RWPE2 (cell line): Measurements from ENCODE around the gene WRAP73.
A peak's percentile ranks its signal among the peaks of the same experiment; 100 is the strongest.

Source experiments
- ATAC-seq: fragments of 200-7000 bp; cut with Tn5 transposase; 3 replicates; pipeline ENCODE4 v1.9.1; 2021; ENCODE audit warnings: low read depth
- DNase-seq: peaks from one replicate; pipeline ENCODE4 v3.0.0-alpha.2; 2020; ENCODE audit warnings: low spot score
- H3K27ac ChIP-seq: fragments of 450-650 bp; 2 replicates; pipeline ENCODE4 v1.5.1; 2017; ENCODE audit warnings: mild to moderate bottlenecking; ENCODE audit not compliant: poor library complexity, severe bottlenecking
- H3K27me3 ChIP-seq: fragments of 250-450 bp; sonication (Bioruptor Pico); 2 replicates; pipeline ENCODE4 v1.5.1; 2021; ENCODE audit warnings: mild to moderate bottlenecking, moderate library complexity; ENCODE audit not compliant: insufficient read depth, poor library complexity, severe bottlenecking
- H3K36me3 ChIP-seq: fragments of 250-450 bp; sonication (Bioruptor Pico); 2 replicates; pipeline ENCODE4 v1.5.1; 2020; ENCODE audit warnings: low read depth, mild to moderate bottlenecking, moderate library complexity
- H3K4me1 ChIP-seq: fragments of 250-450 bp; sonication (Bioruptor Pico); 2 replicates; pipeline ENCODE4 v1.5.1; 2021; ENCODE audit warnings: mild to moderate bottlenecking, moderate library complexity; ENCODE audit not compliant: insufficient read depth, poor library complexity, severe bottlenecking
- H3K4me3 ChIP-seq: fragments of 250-450 bp; sonication (Bioruptor Pico); 2 replicates; pipeline ENCODE4 v1.5.1; 2021; ENCODE audit warnings: mild to moderate bottlenecking, moderate library complexity; ENCODE audit not compliant: severe bottlenecking
- H3K9me3 ChIP-seq: fragments of 250-450 bp; sonication (Bioruptor Pico); 2 replicates; pipeline ENCODE4 v1.5.1; 2021; ENCODE audit warnings: mild to moderate bottlenecking, moderate library complexity; ENCODE audit not compliant: severe bottlenecking
- CTCF ChIP-seq: fragments of 450-650 bp; IDR thresholded peaks from one replicate; pipeline ENCODE4 v1.5.1; 2017; ENCODE audit warnings: mild to moderate bottlenecking, moderate library complexity; ENCODE audit not compliant: poor library complexity, severe bottlenecking

Gene WRAP73

GRCh38 chr1:3649342-3650247 is at the start of gene WRAP73:
WRAP73 (minus strand) TSS chr1:3650103; CDS start chr1:3649999, 104 bp downstream.
- Histone ChIP-seq H3K36me3 (peaks cover 35% of the 10 kb centered on the region), H3K4me1 (peaks cover 7% of the 10 kb centered on the region), H3K27me3 (peaks cover 44% of the 10 kb centered on the region), H3K27ac (no peak within 1 kb of the TSS), H3K4me3 (peak within 1 kb of the TSS; percentile 74), H3K9me3 (no peaks in the 10 kb centered on the region)
- TF ChIP-seq CTCF, result peak; percentile 31
- ATAC-seq, result peak; percentile 92
- DNase-seq, result peak; percentile 83

GRCh38 chr1:3699596-3699995 is 49.7 kb upstream of the WRAP73 start:
- Histone ChIP-seq H3K9me3 (no peaks in the 10 kb centered on the region), H3K4me3 (no peak overlapping the region), H3K4me1 (peaks cover 32% of the 10 kb centered on the region), H3K27me3 (no peaks in the 10 kb centered on the region), H3K27ac (peak overlapping the region; percentile 60), H3K36me3 (no peaks in the 10 kb centered on the region)
- no peak for ATAC-seq
- no peak for DNase-seq
- no peak for TF ChIP-seq CTCF

- ATAC-seq (peak; percentile 75), DNase-seq (no peak)
- Histone ChIP-seq H3K4me1 (peaks cover 28% of the 10 kb centered on the region), H3K27ac (peak overlapping the region; percentile 60), H3K4me3 (no peak overlapping the region), H3K9me3 (no peaks in the 10 kb centered on the region), H3K27me3 (no peaks in the 10 kb centered on the region), H3K36me3 (no peaks in the 10 kb centered on the region)
- no peak for TF ChIP-seq CTCF
Observed at GRCh38 chr1:3698660-3699408, 48.9 kb upstream of the WRAP73 start.

- TF ChIP-seq CTCF, result no peak
- Histone ChIP-seq H3K27me3 (no peaks in the 10 kb centered on the region), H3K4me1 (peaks cover 18% of the 10 kb centered on the region), H3K9me3 (no peaks in the 10 kb centered on the region), H3K27ac (no peak overlapping the region), H3K36me3 (no peaks in the 10 kb centered on the region), H3K4me3 (no peak overlapping the region)
- DNase-seq (no peak), ATAC-seq (no peak)
Observed at GRCh38 chr1:3697810-3698209, 47.9 kb upstream of the WRAP73 start.
